Urothelium cell line (cell line): ENCODE results near the gene SPNS2.

Source experiments
- DNase-seq: peaks from one replicate; pipeline ENCODE4 v3.0.0; 2011; ENCODE audit warnings: low spot score, mixed read lengths
- FAIRE-seq: peaks from 2 replicates; lab custom pipeline; 2011; peaks lifted over from hg19 to GRCh38; lab: Jason Lieb, UNC

The SPNS2 gene

GRCh38 chr17:4480929-4481898 lies 17.5 kb upstream of the SPNS2 start:
- no peak for FAIRE-seq
- no peak for DNase-seq

DNA sequence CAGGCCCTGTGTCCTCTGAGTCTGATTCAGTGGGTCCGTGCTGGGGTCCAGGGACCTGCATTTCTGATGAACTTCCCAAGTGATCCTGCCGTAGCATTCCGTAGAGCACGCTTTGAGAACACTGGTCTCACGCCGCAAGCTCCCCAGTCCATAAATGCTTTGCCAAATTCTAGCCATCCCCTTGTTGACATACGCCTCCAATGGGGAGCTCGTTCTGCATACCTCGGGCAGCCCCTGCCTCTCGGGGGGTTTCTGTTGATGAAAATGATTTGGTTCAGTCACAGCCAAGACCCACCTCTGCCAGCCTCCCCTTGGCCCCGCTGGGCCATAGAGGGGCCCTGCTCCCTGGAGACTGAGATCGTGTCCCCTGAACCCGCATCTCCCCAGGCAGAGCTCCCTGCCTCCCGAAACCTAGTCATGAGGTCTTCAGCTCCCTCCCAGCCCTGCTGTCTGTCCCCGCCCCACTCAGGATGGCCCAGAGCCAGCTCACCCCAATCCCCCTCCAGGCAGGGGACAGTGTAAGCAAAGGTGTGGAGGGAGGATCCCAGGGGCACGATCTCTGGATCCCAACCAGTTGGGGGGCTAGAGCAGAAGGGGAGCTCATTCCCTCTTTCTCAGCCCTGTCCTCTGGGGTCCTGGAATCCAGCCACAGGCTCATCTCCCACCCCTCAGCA lies 16.2 kb upstream of the SPNS2 start:
- DNase-seq (no peak), FAIRE-seq (no peak)

DNA sequence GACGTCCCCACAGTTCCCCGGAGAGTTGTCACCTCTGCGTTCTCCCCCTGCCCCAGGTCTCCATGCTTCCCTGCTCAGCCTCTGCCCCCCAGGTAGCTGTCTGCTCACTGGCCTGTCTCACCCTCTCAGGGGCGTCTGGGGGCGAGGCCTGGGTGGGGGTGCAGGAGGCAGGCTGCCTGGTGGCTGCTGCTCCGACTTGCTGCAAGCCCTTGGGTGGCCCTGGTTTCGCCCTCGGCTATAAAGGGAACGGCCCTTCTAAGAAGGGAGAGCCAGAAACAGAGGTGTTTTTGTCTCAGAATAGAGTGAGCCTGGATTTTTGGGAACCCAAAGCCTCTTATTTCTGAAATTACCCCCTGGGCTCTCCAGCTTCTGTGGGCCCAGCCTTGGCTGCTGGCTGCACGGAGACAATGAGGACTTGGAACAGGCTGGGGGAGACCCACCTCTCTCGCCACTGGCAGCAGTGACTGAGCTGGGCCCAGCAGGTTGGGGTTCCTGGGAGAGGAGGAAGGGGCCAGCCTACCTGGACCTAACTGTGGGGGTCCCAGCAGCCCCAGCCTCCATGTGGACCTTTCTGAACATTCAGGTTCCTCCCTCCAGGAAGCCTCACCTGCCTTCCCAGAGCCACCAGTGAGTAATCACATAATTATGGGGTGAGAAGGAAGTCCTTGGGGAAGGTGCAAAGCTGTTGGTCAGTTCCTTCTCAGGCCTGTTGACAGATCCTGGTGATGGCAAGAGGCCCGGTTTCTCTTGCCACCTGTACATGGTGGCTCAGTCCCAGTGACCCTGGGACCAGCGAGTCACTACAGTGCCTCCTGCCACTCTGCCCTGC lies 15.5 kb upstream of the SPNS2 start:
- FAIRE-seq = no peak
- peak; percentile 67 for DNase-seq

DNA sequence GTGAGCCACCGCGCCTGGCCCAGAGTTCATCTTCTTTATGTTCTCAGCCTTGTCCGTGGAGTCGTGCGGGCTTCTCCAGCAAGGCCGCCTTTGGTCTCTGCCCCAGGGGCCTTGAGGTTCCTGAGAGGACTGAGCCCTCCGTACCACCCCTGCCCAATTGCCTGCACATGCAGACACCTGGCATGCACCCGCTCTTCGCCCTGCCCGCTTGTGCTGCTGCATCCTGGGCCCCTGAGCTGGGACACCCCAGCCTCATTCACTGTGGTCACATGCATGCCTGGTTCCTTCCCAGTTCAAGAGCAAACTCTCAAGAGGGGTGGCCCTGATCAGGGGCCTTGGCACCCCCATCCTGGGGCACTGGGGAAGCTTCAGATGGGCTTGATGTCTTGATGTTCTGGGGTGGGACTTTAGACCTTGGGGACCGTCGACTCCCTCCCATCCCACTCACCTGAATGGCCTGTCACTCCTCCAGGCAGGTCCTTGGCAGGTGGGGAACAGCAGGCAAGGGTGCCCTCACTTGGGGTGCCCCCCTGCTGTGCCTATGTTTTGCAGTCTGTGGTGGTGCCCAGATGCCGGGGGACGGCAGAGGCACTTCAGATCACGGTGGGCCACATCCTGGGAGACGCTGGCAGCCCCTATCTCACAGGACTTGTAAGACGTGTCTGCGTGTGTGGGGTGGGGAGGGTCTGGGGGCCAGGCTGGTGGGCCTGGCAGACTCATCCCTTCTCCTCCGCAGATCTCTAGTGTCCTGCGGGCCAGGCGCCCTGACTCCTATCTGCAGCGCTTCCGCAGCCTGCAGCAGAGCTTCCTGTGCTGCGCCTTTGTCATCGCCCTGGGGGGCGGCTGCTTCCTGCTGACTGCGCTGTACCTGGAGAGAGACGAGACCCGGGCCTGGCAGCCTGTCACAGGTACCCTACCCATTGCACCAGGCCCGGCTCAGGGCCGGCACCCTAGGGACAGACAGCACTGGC lies 12.7 kb upstream of the SPNS2 start:
- DNase-seq (no peak), FAIRE-seq (no peak)

- DNase-seq = no peak
- FAIRE-seq = no peak
These were observed 11.4 kb upstream of the SPNS2 start for GRCh38 chr17:4487296-4487695.

DNA sequence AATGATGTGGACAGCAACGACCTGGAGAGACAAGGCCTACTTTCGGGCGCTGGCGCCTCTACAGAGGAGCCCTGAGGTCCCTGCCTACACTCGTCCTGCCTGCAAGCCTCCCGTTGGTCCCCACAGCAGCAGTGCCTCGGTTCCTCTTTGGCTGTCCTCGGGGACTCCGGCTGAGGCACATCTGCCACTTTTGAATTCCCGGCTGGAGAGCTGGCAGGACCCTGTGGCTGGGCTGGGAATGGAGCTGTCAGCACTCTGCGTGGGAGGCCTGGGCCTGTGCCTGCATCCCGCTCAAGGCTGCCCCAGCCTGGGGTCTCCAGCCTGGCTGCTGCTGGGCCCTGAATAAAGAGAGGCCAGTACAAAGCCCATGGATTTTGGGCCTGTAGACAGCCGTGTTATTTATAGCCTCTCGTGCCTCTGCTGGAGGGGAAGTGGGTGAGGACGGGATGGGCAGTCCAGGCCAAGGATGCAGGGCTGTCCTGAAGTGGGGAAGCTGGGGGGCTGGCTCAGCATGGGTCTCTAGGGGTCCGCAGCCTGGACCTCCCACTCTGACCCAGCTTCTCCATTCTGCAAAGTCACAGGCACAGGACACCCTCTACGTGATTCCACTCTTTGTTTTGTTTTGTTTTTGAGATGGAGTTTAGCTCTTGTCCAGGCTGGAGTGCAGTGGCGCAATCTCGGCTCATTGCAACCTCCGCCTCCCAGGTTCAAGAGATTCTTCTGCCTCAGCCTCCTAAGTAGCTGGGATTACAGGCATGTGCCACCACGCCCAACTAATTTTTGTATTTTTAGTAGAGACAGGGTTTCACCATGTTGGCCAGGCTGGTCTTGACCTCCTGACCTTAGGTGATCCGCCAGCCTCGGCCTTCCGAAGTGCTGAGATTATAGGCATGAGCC lies 10.6 kb upstream of the SPNS2 start:
- FAIRE-seq (no peak), DNase-seq (no peak)

DNA sequence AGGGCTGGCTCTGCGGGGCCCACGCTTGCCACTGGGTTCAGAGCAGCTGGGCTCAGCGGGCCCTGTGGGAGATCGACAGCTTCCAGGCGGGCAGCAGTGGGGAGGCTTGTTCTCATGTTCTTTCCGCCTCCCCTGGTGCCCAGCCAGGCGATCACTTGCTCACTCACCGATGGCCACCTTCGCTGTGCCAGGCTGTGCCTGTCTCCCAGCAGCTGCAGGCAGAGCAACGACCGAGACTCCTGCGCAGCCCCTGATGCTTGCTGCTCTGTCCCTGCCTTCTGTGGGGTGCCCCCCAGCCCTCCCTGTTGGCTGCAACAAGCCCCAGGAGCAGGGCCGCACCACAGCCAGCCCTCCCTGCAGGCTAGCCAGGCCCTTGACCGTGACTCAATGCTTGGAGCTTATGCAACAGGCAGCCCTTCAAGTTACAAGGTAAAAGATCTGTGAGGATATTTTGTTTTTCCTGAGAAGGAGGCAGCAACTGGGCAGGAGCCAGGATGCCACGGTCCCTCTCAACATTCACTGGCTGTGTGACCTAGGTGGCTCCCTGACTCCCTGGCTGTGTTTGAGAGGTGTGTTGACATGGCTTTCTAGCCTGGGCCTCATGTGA lies 9.6 kb upstream of the SPNS2 start:
- no peak for DNase-seq

GRCh38 chr17:4490109-4490591 lies 8.5 kb upstream of the SPNS2 start:
- FAIRE-seq (no peak), DNase-seq (no peak)

More for the DNA sequence above, 9.6 kb upstream of the SPNS2 start:
- FAIRE-seq = no peak

DNA sequence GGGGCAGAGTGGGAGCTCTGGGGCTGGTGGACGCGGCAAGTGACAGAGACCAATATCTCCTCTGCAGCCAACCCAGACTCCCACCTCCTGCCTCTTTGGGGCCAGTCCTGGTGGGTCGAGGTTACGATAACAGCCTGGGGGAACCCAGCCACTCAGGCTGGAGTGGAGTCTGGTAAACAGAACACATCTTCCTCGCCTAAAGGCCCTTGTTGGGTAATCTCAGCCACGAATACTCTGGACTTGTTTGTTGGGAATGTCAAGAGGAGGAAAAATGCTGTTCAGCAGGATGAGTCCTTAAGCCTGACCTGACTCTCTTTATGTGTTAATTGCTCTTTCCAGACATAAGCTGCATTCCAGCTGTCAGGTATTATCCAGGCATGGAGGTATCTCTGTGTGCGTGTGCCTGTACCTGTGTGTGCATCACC lies 8.0 kb upstream of the SPNS2 start:
- no peak for FAIRE-seq
- DNase-seq = no peak

- FAIRE-seq (no peak), DNase-seq (peak; percentile 72)
These were observed 5.7 kb upstream of the SPNS2 start for GRCh38 chr17:4492721-4493561.

DNA sequence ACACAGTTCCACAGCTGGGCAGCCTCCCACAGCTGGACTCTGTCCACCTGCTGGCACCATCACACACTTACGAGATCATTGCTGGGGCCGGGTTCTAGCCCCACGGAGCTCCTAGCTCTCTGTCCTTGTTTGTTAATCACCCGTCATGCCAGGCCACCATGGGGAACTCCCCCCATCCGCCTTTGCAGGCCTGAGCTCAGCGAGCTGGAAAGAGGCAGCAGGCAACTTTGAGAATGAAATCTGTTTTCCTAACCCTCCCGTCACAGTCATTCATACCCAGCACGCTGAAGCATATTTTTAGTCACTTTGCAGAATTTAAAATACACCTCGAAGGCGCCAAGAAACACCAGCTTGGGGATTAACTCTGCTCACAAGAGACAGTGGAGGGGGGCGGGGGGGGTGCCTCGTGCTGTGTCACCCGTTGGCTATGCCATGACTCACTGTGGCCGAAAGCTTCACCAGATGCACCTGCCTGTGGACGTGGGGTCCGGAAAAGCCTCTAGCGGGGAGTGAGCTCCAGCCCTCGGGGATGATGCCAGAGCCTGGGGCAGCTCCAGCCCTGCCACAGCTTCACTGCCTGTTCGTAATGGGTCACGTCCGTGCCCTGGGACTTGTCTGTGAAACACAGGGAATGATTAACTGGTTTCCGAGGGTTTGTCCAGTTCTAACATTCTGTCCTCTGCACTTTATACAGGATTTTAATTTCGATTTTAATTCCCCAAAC lies 1.4 kb upstream of the SPNS2 start:
- peak; percentile 83 for DNase-seq
- no peak for FAIRE-seq

DNA sequence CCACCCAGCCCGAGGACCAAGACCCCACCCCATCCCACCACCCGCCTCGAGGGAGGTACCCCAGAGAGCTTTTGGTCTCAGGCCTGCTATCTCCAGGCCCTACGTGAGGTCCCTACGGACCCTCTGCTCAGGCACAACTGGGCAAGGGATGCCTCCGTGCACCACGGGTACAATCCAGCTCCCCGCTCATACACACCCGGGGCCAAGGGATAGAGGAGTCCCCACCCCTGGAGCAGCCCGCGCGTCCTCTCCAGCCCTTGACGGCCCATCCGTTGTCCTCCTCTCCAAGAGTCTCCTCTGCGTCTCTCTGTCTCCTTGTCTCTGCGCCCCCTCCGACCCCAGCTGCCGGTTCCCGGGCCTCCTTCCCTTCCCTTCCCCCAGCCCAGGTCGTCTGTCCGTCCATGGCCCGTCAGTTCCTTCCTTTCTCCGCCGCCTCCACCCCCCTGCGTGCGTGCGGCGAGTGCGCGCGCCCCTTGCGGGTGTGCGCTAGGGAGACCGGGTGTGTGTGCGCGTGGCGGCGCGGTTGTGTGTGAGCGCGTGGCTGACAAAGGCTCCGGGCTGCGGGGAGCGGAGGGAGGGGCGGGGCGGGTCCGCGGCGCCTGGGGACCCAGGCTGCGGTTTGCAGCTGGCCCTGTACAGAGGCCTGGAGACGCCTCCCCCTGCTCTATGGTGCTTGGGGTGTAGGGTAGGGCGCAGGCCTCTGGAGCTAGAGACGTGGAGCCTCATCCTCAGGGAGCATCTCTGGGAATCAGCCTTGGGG lies 930 bp downstream of the SPNS2 start:
- FAIRE-seq = no peak
- no peak for DNase-seq

- DNase-seq (no peak), FAIRE-seq (no peak)
These were observed 1.5 kb downstream of the SPNS2 start for GRCh38 chr17:4500191-4500571.

GRCh38 chr17:4501295-4501949 lies 2.7 kb downstream of the SPNS2 start:
- FAIRE-seq (no peak), DNase-seq (no peak)

DNA sequence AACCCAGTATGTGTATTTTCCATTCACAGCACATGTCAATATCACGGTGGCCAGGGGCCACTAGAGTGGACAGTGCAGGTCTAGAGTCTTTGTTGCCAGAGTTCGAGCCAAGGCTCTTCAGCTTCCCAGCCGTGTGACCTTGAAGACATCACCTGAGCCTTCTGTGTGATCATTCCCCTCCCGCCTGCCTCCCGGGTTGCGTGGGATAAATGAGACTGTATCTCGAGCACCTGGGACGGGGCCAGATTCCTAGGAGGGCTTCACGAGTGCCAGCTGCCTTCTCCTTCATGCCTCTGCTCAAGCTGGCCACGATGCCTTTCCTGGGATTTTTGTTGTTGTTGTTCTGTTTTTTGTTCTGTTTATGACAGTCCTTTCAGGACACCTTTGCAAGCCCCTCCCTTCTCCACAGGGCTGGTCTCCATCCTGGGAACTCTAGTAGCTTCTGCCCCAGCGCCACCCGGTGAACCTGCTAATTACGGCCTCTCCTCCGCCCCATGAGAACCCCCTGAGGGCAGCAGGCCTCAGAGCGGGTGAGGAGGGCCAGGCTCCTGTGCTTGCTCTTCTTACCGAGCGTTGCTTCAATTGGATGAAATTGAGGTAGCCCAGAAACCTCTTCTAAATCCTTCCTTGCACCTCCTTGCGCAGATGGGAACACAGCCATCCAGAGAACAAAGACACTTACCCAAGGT lies 3.9 kb downstream of the SPNS2 start:
- no peak for DNase-seq
- FAIRE-seq = no peak
